ENCODE results near the gene KLF6. TPM values are rescaled to one million over a fixed set of nuclear protein-coding genes. Genes with fewer than 3 reads are reported as not detected.

The KLF6 gene
- total RNA-seq, 1 experiment from 2014 or later, result 282 TPM

- no TSS peak for BruUV-seq (replicated peaks)
- intact Hi-C loops (cut with micrococcal nuclease), result loop anchor here (10.0 kb wide), 1 partner anchor 99 kb away; no protein-coding TSS in a partner anchor
- H3K4me3 Mint-ChIP-seq (ENCODE audit: unreplicated experiment), result peak overlapping the region; percentile 22
- DNase-seq (ENCODE audit: unreplicated experiment), result peak; percentile 92
- H3K9me3 Mint-ChIP-seq (ENCODE audit: unreplicated experiment), result no peaks in the 10 kb centered on the region
- ChIA-PET CTCF (interaction anchor here (0.5 to 2.5 kb wide), 8 partner anchors 10 to 1003 kb away, joined by 3 to 7 read pairs (median 3); no protein-coding TSS in a partner anchor), POLR2A (interaction anchor here (0.6 to 6.5 kb wide), 27 partner anchors 9 to 1006 kb away, joined by 3 to 208 read pairs (median 5); partner anchors contain the start of gene KLF6)
- H3K27ac Mint-ChIP-seq (ENCODE audit: low read depth, unreplicated experiment), result peak overlapping the region; percentile 84
- peaks cover 36% of the 10 kb centered on the region for H3K4me1 Mint-ChIP-seq (ENCODE audit: insufficient read depth, unreplicated experiment)
- no peaks in the 10 kb centered on the region for H3K36me3 Mint-ChIP-seq (ENCODE audit: insufficient read depth, unreplicated experiment)
- H3K27me3 Mint-ChIP-seq (ENCODE audit: insufficient read depth, unreplicated experiment), result no peaks in the 10 kb centered on the region
- no peak for TF ChIP-seq CTCF (IDR thresholded peaks at IDR 0.05; ENCODE audit: unreplicated experiment)
Measured at GRCh38 chr10:3763852-3764625, 21.0 kb downstream of the KLF6 start.

- ChIA-PET POLR2A (interaction anchor here (0.6 to 6.5 kb wide), 23 partner anchors 8 to 1007 kb away, joined by 3 to 208 read pairs (median 6); partner anchors contain the start of gene KLF6), CTCF (interaction anchor here (0.5 to 2.2 kb wide), 6 partner anchors 12 to 933 kb away, joined by 3 to 7 read pairs (median 3); no protein-coding TSS in a partner anchor)
- H3K27me3 Mint-ChIP-seq (ENCODE audit: insufficient read depth, unreplicated experiment), result no peaks in the 10 kb centered on the region
- TF ChIP-seq CTCF (IDR thresholded peaks at IDR 0.05; ENCODE audit: unreplicated experiment), result no peak
- H3K4me3 Mint-ChIP-seq (ENCODE audit: unreplicated experiment), result peak overlapping the region; percentile 75
- intact Hi-C loops (cut with micrococcal nuclease), result loop anchor here (10.0 kb wide), 1 partner anchor 98 kb away; no protein-coding TSS in a partner anchor
- no peaks in the 10 kb centered on the region for H3K36me3 Mint-ChIP-seq (ENCODE audit: insufficient read depth, unreplicated experiment)
- H3K27ac Mint-ChIP-seq (ENCODE audit: low read depth, unreplicated experiment), result peak overlapping the region; percentile 84
- peaks cover 40% of the 10 kb centered on the region for H3K4me1 Mint-ChIP-seq (ENCODE audit: insufficient read depth, unreplicated experiment)
- H3K9me3 Mint-ChIP-seq (ENCODE audit: unreplicated experiment), result no peaks in the 10 kb centered on the region
- no TSS peak for BruUV-seq (replicated peaks)
- DNase-seq (ENCODE audit: unreplicated experiment), result peak; percentile 97
Measured at GRCh38 chr10:3763035-3763456, 22.0 kb downstream of the KLF6 start.

- TF ChIP-seq CTCF (IDR thresholded peaks at IDR 0.05; ENCODE audit: unreplicated experiment), result no peak
- H3K36me3 Mint-ChIP-seq (ENCODE audit: insufficient read depth, unreplicated experiment), result no peaks in the 10 kb centered on the region
- no peak for DNase-seq (ENCODE audit: unreplicated experiment)
- ChIA-PET CTCF (interaction anchor here (0.9 to 1.1 kb wide), 2 partner anchors 13 to 522 kb away, joined by 4 to 5 read pairs; no protein-coding TSS in a partner anchor), POLR2A (interaction anchor here (0.6 to 6.5 kb wide), 26 partner anchors 7 to 1004 kb away, joined by 3 to 208 read pairs (median 5); partner anchors contain the start of gene KLF6)
- H3K4me3 Mint-ChIP-seq (ENCODE audit: unreplicated experiment), result peak overlapping the region; percentile 75
- no TSS peak for BruUV-seq (replicated peaks)
- no peaks in the 10 kb centered on the region for H3K9me3 Mint-ChIP-seq (ENCODE audit: unreplicated experiment)
- H3K27ac Mint-ChIP-seq (ENCODE audit: low read depth, unreplicated experiment), result peak overlapping the region; percentile 84
- H3K27me3 Mint-ChIP-seq (ENCODE audit: insufficient read depth, unreplicated experiment), result no peaks in the 10 kb centered on the region
- H3K4me1 Mint-ChIP-seq (ENCODE audit: insufficient read depth, unreplicated experiment), result peaks cover 47% of the 10 kb centered on the region
- intact Hi-C loops (cut with micrococcal nuclease), result loop anchor here (10.0 kb wide), 1 partner anchor 98 kb away; no protein-coding TSS in a partner anchor
Measured at GRCh38 chr10:3762309-3762708, 22.7 kb downstream of the KLF6 start.

- CTCF ChIA-PET, result interaction anchor here (0.5 to 1.1 kb wide), 5 partner anchors 14 to 1290 kb away, joined by 3 to 5 read pairs (median 4); no protein-coding TSS in a partner anchor
- Mint-ChIP-seq H3K4me1 (ENCODE audit: insufficient read depth, unreplicated experiment) (peaks cover 51% of the 10 kb centered on the region), H3K4me3 (ENCODE audit: unreplicated experiment) (peak overlapping the region; percentile 75), H3K36me3 (ENCODE audit: insufficient read depth, unreplicated experiment) (no peaks in the 10 kb centered on the region), H3K27me3 (ENCODE audit: insufficient read depth, unreplicated experiment) (no peaks in the 10 kb centered on the region), H3K27ac (ENCODE audit: low read depth, unreplicated experiment) (peak overlapping the region; percentile 84), H3K9me3 (ENCODE audit: unreplicated experiment) (no peaks in the 10 kb centered on the region)
- intact Hi-C loops (cut with micrococcal nuclease), result loop anchor here (10.0 kb wide), 1 partner anchor 97 kb away; no protein-coding TSS in a partner anchor
- no peak for TF ChIP-seq CTCF (IDR thresholded peaks at IDR 0.05; ENCODE audit: unreplicated experiment)
- DNase-seq (ENCODE audit: unreplicated experiment), result peak; percentile 65
- POLR2A ChIA-PET, result interaction anchor here (0.7 to 6.5 kb wide), 22 partner anchors 12 to 1004 kb away, joined by 3 to 208 read pairs (median 5); partner anchors contain the start of gene KLF6
- BruUV-seq (replicated peaks), result no TSS peak
Measured at GRCh38 chr10:3761904-3762303, 23.1 kb downstream of the KLF6 start.

Data from MCF 10A (cell line).